SK-N-DZ (cell line): Measurements from ENCODE around the gene GLUD1.
"Not testable (repeated sequence)": the region's sequence is repeated elsewhere in the genome, so short reads cannot be mapped to it uniquely, and the experiment has no call there.

ENCODE experiments used
- DNase-seq: peaks from one replicate; pipeline ENCODE4 v3.0.0-alpha.2; 2015; ENCODE audit warnings: low spot score

GLUD1 gene

DNA sequence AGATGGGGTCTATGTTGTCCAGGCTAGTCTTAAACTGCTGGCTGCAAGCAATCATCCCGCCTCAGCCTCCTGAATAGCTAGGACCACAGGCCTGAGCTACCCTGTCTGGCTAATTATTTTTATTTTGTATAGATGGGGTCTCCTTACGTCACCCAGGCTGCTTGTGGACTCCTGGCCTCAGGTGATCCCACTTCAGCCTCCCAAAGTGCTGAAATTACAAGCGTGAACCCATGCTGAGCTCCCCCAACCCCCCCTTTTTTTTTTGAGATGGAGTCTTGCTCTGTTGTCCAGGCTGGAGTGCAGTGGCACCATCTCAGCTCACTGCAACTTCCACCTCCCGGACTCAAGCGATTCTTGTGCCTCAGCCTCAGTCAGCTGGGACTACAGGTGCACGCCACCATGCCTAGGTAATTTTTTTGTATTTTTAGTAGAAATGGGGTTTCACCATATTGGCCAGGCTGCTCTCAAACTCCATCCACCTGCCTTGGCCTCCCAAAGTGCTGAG is 49.2 kb downstream of the GLUD1 start:
- DNase-seq = no peak

DNA sequence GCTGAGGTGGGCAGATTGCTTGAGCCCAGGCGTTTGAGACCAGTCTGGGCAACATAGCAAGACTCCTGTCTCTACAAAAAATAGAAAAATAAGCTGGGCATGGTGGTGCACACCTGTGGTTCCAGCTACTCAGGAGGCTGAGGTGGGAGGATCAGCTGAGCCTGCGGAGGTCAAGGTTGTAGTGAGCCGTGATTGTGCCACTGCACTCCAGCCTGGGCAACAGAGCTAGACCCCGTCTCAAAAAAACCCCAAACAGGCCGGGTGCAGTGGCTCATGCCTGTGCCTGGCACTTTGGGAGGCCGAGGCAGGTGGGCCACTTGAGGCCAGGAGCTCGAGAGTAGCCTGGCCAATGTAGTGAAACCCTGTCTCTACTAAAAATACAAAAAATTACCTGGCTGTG is 51.1 kb downstream of the GLUD1 start:
- not testable (repeated sequence) for DNase-seq

DNA sequence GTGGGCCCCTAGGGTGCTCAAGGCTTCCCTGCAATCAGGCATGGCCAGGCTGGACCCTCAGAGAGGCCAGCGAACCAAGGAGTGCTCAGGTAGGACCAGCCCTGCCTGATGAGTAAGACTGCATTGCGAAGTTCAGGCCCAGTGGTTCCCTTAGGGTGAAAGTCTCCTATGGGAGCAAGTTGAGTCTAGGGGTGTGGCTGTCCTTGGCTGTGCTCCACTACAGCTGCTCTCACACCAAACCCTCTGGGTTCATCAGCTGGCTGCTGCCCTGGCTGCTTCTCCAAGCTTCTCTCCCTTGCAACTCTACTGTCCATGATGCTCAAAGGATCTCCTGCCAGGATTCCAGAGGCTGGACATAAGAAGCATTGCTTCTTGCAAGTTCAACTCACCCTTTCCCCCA is 55.9 kb downstream of the GLUD1 start:
- DNase-seq = no peak

DNA sequence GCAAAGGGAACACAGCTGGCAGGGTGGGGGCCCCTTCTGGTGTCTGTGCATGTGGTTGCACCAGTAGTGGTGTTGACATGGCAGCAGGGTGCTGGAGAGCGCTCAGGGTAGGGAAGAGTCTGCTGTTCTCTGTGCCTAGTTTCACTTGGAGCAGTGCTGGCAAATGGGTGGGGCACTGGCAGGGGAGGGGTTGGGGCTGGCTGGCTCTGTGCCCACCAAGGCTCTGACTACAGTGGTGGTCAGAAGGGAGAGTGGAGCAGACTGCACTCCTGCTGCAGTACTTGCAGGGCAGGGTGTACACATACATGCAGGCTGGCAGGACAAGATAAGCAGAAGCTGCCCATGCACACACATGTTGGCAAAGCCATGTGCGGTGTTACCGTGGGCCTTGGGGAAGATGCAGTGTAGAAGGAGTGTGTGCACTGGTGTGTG is 56.3 kb downstream of the GLUD1 start:
- no peak for DNase-seq

DNA sequence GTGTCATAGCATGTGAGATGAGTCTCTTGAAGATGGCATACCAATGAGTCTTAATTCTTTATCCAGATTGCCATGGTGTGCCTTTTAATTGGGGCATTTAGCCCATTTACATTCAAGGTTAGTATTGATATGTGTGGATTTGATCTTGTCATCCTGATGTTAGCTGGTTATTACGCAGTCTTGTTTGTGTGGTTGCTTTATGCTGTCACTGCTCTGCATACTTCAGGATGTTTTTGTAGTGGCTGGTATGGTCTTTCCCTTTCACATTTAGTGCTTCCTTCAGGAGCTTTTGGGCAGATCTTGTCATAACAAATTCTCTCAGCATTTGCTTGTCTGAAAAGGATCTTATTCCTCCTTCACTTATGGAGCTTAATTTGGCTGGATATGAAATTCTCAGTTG is 58.0 kb downstream of the GLUD1 start:
- DNase-seq = no peak

DNA sequence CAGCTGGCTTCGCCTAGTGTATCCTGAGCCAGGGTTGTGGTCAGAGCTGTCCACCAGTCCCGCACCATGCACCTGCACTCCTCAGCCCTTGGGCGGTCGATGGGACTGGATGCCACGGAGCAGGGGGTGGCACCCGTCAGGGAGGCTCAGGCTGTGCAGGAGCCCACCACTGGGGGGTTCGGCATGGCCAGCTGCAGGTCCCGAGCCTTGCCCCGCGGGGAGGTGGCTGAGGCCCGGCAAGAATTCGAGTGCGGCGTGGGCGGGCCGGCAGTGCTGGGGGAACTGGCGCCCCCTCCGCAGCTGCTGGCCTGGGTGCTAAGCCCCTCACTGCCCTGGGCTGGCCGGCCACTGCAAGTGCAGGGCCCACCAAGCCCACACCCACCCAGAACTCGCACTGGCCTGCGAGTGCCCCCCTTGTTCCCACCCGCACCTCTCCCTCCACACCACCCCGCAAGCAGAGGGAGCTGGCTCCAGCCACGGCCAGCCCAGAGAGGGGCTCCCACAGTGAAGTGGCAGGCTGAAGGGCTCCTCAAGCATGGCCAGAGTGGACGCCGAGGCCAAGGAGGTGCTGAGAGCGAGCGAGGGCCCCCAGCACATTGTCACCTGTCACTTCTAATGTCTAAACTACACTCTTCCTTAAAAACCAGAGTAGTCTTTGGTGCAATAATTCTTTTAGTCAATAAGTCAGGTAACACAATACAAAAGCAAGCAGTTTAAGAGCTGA is 63.6 kb downstream of the GLUD1 start:
- no peak for DNase-seq

DNA sequence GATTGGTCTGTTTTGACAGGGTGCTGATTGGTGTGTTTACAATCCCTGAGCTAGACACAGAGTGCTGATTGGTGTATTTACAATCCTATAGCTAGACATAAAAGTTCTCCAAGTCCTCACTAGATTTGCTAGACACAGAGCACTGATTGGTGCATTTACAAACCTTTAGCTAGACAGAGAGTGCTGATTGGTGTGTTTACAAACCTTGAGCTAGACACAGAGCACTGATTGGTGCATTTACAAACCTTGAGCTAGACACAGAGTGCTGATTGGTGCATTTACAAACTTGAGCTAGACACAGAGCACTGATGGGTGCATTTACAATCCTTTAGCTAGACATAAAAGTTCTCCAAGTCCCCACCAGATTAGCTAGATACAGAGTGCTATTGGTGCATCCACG is 64.2 kb downstream of the GLUD1 start:
- DNase-seq = not testable (repeated sequence)

DNA sequence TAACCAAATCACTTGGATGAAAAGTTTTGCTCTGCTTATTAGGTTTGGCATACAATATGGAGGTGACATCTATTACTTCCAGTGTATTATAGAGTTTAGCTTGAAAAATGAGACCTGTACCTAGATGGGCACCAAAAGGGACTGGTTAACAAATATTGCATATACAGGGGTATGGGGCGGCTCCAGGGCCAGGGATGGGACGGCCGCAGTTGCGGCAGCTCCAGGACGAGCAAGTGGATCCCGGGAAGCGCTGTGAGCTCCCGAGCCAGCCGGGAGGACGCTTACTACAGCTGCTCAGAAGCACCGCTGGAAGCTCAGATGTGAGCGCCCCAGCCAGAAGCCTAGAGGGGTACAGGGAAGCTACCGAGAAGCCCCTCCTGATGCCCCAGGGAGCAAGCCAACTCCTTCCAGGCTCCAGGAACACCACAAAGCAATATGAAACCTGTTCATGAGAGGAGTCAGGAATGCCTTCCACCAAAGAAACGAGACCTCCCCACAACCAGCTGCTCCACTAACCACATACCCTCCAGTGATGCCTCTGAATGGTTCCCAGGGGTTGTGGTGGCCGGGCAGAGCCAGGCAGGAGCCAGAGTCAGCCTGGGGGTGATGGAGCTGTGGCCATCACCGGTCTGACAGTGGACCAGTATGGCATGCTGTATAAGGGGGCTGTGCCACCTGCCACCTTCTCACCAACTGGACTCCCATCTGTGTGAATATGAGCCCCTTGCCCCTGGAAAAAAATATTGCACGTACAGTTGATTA is 67.7 kb downstream of the GLUD1 start:
- DNase-seq = not testable (repeated sequence)

DNA sequence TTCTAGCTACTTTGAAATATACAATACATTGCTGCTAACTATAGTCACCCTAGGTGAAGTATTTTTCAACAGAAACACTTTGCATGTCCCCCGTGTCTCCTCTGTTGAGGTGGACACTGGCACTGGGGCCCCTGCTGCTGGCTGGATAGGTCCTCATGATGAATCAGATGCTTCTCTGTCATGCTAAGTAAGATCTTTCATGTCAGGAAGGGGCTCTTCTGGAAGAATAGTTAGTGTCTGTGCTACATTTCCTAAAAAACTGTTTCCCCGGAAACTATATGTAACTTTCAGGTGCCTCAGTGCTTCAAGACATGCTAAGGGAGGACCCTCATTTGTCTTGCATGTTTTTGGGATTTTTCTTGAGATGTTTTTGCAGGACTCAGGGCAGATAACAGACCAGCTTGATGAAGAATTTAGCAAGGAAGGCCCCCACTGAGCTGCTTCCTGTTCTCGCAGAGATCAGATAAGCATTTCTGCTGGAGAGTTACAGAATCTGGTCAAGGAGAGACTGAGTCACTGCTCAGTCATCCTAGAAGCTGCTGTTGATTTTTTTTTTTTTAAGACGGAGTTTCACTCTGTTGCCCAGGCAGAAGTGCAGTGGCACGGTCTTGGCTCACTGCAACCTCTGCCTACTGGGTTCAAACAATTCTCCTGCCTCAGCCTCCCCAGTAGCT is 69.2 kb downstream of the GLUD1 start:
- DNase-seq = not testable (repeated sequence)

DNA sequence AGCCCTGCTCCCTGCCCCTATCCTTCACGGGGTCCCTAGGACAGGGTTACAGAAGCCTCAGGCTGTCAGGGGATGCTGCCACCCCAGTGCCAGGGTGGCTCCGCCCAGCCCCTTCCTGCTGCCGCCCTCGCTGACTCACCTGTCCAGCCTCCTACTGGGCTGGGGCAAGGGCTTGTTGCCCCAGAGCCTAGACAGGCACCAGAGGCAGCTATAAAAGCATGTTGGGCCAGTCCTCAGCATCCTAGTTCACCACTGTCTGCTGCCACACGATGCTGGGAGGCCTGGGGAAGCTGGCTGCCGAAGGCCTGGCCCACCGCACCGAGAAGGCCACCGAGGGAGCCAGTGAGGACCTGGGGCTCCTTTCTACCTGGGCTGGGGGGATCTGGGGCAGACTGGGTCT is 74.6 kb downstream of the GLUD1 start, which contains the start of gene FAM25A:
TSS of gene FAM25A (plus strand) at position 239 of the 400 bp plus-strand sequence. CDS start at position 270, 31 bp downstream.
- not testable (repeated sequence) for DNase-seq

DNA sequence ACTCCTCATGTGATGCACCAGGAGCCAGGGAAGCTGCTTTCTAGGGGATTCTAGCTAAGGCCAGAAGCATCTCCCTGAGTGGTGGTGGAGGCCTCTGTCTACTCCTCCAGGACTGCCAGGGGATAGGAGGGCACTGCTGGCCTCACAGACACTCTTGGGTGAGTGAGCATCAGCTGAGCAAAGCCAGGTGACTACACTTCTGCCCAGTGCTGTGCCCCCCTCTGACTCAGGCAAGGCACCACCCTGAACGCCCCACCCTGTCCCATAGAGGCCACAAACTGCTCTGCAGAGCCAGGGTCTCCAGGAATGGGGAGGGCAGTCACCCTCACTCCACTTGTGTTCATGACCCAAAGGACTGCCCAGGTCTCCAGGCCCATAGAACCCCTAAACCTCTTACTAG is 75.1 kb downstream of the GLUD1 start:
- DNase-seq = not testable (repeated sequence)

DNA sequence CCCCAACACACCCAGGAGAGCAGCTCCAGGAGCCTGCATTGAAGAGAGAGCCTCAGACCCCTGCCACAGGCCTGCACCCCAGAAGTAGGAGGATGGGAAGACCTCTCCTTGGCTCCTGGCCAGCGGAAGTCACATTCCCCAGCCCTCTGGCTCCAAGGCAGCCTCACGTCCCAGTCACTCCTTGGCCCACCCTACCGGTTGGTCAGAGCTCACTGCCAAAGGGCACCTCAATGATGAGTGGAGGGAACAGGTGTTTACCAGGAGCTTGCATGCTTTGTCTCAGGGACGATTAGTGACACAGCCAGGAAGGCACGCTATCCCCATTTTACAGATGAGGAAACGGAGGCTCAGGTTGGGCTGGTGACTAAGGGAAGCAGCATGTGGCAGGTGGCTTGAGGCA is 75.6 kb downstream of the GLUD1 start:
- DNase-seq = not testable (repeated sequence)

DNA sequence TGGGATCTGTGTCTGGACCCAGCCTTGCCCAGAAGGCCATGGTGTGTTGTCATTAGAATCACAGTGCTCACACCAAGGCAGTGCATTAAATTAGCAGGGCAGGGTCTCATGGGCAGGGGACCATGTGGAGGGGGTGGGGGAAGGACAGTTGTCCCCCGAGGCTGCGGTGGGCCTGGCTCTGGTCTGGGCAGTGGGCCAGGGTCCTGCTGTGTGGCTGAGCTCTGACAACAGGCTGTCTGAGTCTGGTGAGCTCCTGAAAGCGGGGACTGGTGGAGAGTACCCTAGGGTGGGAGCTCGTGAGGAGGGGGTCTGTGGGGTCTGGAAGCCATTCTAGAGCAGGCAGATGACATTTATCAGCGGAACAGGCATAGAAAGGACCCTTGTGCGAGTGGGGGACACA is 76.5 kb downstream of the GLUD1 start:
- not testable (repeated sequence) for DNase-seq

DNA sequence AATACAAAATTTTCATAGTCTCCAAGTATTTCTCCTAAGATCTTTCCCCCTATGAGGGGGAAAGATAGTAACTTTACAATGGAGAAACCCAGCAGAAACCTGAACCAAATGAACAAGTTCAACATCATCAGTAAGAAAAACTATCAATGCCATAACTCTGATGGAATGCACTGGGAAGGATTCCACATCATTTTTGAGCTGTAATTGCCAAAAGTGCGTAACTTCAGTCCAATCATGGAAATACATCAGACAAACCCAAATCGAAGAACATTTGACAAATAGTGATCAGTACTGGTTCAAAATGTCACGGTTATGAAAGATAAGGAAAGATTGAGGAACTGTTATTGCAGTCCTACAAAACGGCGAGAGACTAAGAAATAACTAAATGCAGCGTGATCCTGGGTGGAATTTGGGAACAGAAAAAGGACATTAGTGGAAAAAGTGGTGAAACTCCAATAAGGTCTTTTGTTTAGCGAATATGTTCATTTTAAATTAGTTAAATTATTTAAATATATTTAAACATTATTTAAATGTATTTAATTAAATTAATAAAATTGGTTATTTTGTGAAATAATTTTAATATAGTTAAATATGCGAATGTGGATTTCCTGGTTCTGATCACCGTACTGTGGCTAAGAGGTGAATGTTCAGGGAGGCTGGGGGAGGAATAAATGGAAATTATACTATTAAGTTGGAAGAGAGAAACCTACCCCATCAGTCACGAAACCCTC is 79.5 kb downstream of the GLUD1 start:
- not testable (repeated sequence) for DNase-seq

DNA sequence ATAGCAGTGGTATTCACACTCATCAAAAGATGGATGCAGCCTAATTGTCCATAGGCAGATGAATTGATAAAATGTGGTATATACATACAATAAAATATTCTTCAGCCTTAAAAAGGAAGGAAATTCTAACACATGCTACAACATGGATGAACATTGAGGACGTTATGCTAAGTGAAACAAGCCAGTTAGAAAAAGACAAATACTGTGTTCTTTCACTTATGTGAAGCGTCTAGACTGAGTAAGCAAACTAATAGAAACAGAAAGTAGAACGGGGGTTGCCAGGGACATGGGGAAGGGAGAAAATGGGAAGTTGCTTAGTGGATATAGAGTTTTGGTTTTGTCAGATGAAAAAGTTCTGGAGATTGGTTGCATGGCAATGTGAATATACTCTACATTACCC is 81.1 kb downstream of the GLUD1 start:
- DNase-seq = not testable (repeated sequence)

DNA sequence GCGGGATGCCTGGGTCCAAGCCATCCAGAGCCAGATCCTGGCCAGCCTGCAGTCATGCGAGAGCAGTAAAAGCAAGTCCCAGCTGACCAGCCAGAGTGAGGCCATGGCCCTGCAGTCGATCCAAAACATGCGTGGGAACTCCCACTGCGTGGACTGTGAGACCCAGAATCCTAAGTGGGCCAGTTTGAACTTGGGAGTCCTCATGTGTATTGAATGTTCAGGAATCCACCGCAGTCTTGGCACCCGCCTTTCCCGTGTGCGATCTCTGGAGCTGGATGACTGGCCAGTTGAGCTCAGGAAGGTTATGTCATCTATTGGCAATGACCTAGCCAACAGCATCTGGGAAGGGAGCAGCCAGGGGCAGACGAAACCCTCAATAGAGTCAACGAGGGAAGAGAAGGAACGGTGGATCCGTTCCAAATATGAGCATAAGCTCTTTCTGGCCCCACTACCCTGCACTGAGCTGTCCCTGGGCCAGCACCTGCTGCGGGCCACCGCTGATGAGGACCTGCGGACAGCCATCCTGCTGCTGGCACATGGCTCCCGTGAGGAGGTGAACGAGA is 85.4 kb downstream of the GLUD1 start:
- not testable (repeated sequence) for DNase-seq

DNA sequence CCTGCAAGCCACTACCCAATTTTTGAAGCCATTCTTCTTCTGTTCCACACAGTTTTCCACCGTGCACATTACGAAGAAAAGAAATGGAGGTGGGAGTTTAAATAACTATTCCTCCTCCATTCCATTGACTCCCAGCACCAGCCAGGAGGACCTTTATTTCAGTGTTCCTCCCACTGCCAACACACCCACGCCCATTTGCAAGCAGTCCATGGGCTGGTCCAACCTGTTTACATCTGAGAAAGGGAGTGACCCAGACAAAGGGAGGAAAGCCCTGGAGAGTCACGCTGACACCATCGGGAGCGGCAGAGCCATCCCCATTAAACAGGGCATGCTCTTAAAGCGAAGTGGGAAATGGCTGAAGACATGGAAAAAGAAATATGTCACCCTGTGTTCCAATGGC is 86.3 kb downstream of the GLUD1 start:
- not testable (repeated sequence) for DNase-seq

DNA sequence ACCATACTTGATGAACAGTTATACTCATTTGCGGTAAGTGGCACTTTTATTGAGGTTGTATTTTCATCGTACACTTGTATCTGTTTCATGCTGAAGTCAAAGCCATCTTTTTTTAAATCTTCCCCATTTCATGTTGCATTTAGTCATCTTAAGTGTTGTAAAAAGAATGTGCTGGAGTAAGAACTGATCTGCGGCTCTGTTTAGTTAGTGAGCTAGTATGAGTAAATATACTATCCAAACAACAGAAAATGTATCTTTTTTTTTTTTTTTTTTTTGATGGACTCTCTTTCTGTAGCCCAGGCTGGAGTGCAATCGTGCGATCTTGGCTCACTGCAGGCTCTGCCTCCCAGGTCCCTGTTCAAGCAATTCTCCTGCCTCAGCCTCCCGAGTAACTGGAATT is 87.0 kb downstream of the GLUD1 start:
- DNase-seq = not testable (repeated sequence)

DNA sequence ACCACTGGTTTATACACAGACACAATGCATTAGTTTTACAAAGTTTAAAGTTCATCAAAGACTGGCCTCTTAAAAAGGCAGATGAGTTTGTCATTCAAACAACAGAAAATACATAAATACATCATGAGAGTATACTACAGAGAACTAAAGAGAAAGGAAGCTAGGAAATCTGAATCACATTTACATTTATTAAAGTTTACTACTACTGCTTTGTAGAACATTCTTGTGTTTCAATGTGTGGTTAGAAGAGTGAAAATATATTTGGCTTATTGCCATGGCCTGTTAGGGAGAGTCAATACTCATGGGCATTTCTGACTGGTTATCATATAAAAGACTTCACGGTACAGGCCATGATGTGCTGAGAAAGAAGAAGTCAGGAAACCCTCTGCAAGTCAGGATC is 87.5 kb downstream of the GLUD1 start:
- not testable (repeated sequence) for DNase-seq

DNA sequence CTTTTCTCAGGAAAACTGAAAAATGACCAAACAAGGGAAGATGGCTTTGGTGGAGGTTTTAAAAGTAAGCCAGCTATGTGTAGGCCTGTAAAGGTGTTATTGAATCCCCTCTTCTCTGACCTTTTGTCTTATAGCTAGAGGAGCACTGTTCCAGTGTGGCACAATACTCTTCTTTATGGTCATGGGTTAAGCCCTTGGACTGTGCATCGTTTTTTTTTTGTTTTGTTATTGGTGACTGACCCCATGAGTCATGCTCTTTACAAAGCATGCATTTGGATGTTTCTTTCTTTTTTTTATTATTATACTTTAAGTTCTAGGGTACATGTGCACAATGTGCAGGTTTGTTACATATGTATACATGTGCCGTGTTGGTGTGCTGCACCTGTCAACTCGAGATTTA is 94.2 kb downstream of the GLUD1 start:
- DNase-seq = no peak
